ENCODE results near the gene KCNQ1. TPM values are rescaled to one million over a fixed set of nuclear protein-coding genes. Genes with fewer than 3 reads are reported as not detected.

The KCNQ1 gene
- polyA plus RNA-seq, 1 donor (not counting 4 experiments of a cell fraction or from before 2014, with no cell fraction given): not detected

DNA sequence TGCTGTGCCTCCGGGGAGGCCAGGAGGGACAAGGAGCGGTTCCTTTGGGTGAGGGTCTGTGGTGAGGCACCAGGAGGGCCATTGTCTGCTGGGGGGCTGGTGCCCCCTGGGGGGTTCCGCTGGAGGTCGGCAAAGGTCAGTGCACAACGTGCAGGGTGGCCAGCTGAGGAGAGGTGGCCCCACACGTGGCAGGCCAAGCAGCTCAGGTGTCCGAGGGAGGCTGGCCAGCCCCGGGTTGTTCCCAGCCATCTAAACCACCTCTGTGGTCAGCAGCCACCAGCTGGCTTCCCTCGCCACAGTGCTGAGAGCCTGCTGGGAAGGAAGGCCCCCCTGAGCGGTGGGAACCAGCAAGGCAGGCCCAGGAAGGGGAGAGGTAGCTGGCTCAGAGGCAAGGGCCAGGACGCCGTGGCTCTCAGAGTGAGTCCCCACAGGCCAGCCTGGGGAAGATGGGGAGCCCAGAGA is 40.0 kb upstream of the KCNQ1 start:
- Histone ChIP-seq H3K9ac (ENCODE audit: control insufficient read depth, extremely low read depth, insufficient read depth, low read length) (no peak overlapping the region), H3K79me2 (ENCODE audit: control insufficient read depth, insufficient read depth, low read length) (peaks cover 26% of the 10 kb centered on the region), H3K36me3 (ENCODE audit: control insufficient read depth in 2 of 2, extremely low read depth in 1 of 2, insufficient read depth in 2 of 2, low read length in 2 of 2) (peaks cover 6 to 10% of the 10 kb centered on the region in 2 experiments), H2AFZ (ENCODE audit: control insufficient read depth, low read length) (no peak overlapping the region), H4K20me1 (ENCODE audit: control insufficient read depth, extremely low read depth, insufficient read depth, low read length) (no peaks in the 10 kb centered on the region), H3K4me3 (ENCODE audit: control insufficient read depth in 2 of 3, extremely low read depth in 1 of 3, insufficient read depth in 2 of 3, low read depth in 1 of 3, low read length in 3 of 3) (no peak overlapping the region), H3K9me3 (ENCODE audit: control insufficient read depth, low read depth, low read length) (no peaks in the 10 kb centered on the region), H3K27ac (ENCODE audit: control insufficient read depth, insufficient read depth, low read length) (no peak overlapping the region), H3K4me1 (ENCODE audit: control insufficient read depth, extremely low read depth, insufficient read depth, low read length) (peaks cover 8% of the 10 kb centered on the region), H3K9me1 (ENCODE audit: control insufficient read depth, extremely low read depth, insufficient read depth, low read length) (no peaks in the 10 kb centered on the region), H3K4me2 (ENCODE audit: control insufficient read depth, extremely low read depth, insufficient read depth, low read depth, low read length) (no peak overlapping the region), H3K27me3 (ENCODE audit: control insufficient read depth, extremely low read depth, insufficient read depth, low read length) (peaks cover 4% of the 10 kb centered on the region)
- no peak for TF ChIP-seq EZH2 (IDR thresholded peaks at IDR 0.05; ENCODE audit: low read length)
- no peak for TF ChIP-seq CTCF (optimal IDR thresholded peaks at IDR 0.05 in 1 of 3, IDR thresholded peaks at IDR 0.05 in 1 of 3, conservative IDR thresholded peaks at IDR 0.05 in 1 of 3; ENCODE audit: extremely low read depth in 1 of 3, insufficient read depth in 2 of 3, low read length in 3 of 3)
- DNase-seq (ENCODE audit: low read depth, low spot score) (no peak), FAIRE-seq (no peak)
- dilution Hi-C loops (cut with MboI; ENCODE audit: extremely low pct_ligation_motif_present, low sequenced_read_pairs): no loop called here

GRCh38 chr11:2406451-2406850 is 38.4 kb upstream of the KCNQ1 start:
- DNase-seq (ENCODE audit: low read depth, low spot score) (no peak), FAIRE-seq (no peak)
- Histone ChIP-seq H3K27me3 (ENCODE audit: control insufficient read depth, extremely low read depth, insufficient read depth, low read length) (peaks cover 4% of the 10 kb centered on the region), H3K9me3 (ENCODE audit: control insufficient read depth, low read depth, low read length) (no peaks in the 10 kb centered on the region), H3K4me2 (ENCODE audit: control insufficient read depth, extremely low read depth, insufficient read depth, low read depth, low read length) (no peak overlapping the region), H4K20me1 (ENCODE audit: control insufficient read depth, extremely low read depth, insufficient read depth, low read length) (no peaks in the 10 kb centered on the region), H3K9me1 (ENCODE audit: control insufficient read depth, extremely low read depth, insufficient read depth, low read length) (no peaks in the 10 kb centered on the region), H3K4me1 (ENCODE audit: control insufficient read depth, extremely low read depth, insufficient read depth, low read length) (peaks cover 6% of the 10 kb centered on the region), H3K27ac (ENCODE audit: control insufficient read depth, insufficient read depth, low read length) (no peak overlapping the region), H3K36me3 (ENCODE audit: control insufficient read depth in 2 of 2, extremely low read depth in 1 of 2, insufficient read depth in 2 of 2, low read length in 2 of 2) (peaks cover 6 to 10% of the 10 kb centered on the region in 2 experiments), H2AFZ (ENCODE audit: control insufficient read depth, low read length) (no peak overlapping the region), H3K4me3 (ENCODE audit: control insufficient read depth in 2 of 3, extremely low read depth in 1 of 3, insufficient read depth in 2 of 3, low read depth in 1 of 3, low read length in 3 of 3) (no peak overlapping the region), H3K9ac (ENCODE audit: control insufficient read depth, extremely low read depth, insufficient read depth, low read length) (no peak overlapping the region), H3K79me2 (ENCODE audit: control insufficient read depth, insufficient read depth, low read length) (peaks cover 17% of the 10 kb centered on the region)
- TF ChIP-seq CTCF (optimal IDR thresholded peaks at IDR 0.05 in 1 of 3, IDR thresholded peaks at IDR 0.05 in 1 of 3, conservative IDR thresholded peaks at IDR 0.05 in 1 of 3; ENCODE audit: extremely low read depth in 1 of 3, insufficient read depth in 2 of 3, low read length in 3 of 3) (no peak), EZH2 (IDR thresholded peaks at IDR 0.05; ENCODE audit: low read length) (no peak)
- dilution Hi-C loops (cut with MboI; ENCODE audit: extremely low pct_ligation_motif_present, low sequenced_read_pairs): no loop called here

Measured in keratinocyte (primary cell).